BLaER1 (cell line): ENCODE results near the gene CCSER1.
A peak's percentile ranks its signal among the peaks of the same experiment; 100 is the strongest.

Experiments used
- H3K27ac ChIP-seq: shearing (Covaris generic); formaldehyde crosslinking; 2 replicates; pipeline ENCODE4 v1.8.1; 2022
- H3K27me3 ChIP-seq: shearing (Covaris generic); formaldehyde crosslinking; 2 replicates; pipeline ENCODE4 v1.8.1; 2022
- H3K36me3 ChIP-seq: shearing (Covaris generic); formaldehyde crosslinking; 2 replicates; pipeline ENCODE4 v1.8.1; 2022
- H3K4me1 ChIP-seq: shearing (Covaris generic); formaldehyde crosslinking; 2 replicates; pipeline ENCODE4 v1.8.1; 2022
- H3K4me2 ChIP-seq: shearing (Covaris generic); formaldehyde crosslinking; 2 replicates; pipeline ENCODE4 v1.8.1; 2022
- H3K4me3 ChIP-seq: shearing (Covaris generic); formaldehyde crosslinking; 2 replicates; pipeline ENCODE4 v1.8.1; 2022
- H3K9ac ChIP-seq: shearing (Covaris generic); formaldehyde crosslinking; 2 replicates; pipeline ENCODE4 v1.8.1; 2022
- H3K9me3 ChIP-seq: shearing (Covaris generic); formaldehyde crosslinking; 2 replicates; pipeline ENCODE4 v1.8.1; 2022
- H4K20me1 ChIP-seq: shearing (Covaris generic); formaldehyde crosslinking; 2 replicates; pipeline ENCODE4 v1.8.1; 2022
- Cebpa-rat ChIP-seq: shearing (Covaris generic); IDR thresholded peaks from 2 replicates; pipeline ENCODE4 v1.8.1; 2022

CCSER1 gene

GRCh38 chr4:90219822-90220221 is 92.6 kb downstream of the CCSER1 start:
- no peak for TF ChIP-seq Cebpa-rat
- no peaks in the 10 kb centered on the region for H3K27me3 ChIP-seq
- no peaks in the 10 kb centered on the region for H3K4me1 ChIP-seq
- H4K20me1 ChIP-seq, result no peaks in the 10 kb centered on the region
- no peak overlapping the region for H3K4me3 ChIP-seq
- H3K36me3 ChIP-seq, result no peaks in the 10 kb centered on the region
- no peak overlapping the region for H3K4me2 ChIP-seq
- H3K27ac ChIP-seq, result no peak overlapping the region
- no peaks in the 10 kb centered on the region for H3K9me3 ChIP-seq
- H3K9ac ChIP-seq, result no peak overlapping the region

- no peak overlapping the region for H3K4me2 ChIP-seq
- TF ChIP-seq Cebpa-rat, result no peak
- no peak overlapping the region for H3K9ac ChIP-seq
- no peak overlapping the region for H3K27ac ChIP-seq
- no peak overlapping the region for H3K4me3 ChIP-seq
- no peaks in the 10 kb centered on the region for H4K20me1 ChIP-seq
- H3K36me3 ChIP-seq, result no peaks in the 10 kb centered on the region
- H3K4me1 ChIP-seq, result no peaks in the 10 kb centered on the region
- no peaks in the 10 kb centered on the region for H3K27me3 ChIP-seq
- no peaks in the 10 kb centered on the region for H3K9me3 ChIP-seq
Measured at GRCh38 chr4:90220459-90220858, 93.3 kb downstream of the CCSER1 start.

GRCh38 chr4:90226734-90227133 is 99.5 kb downstream of the CCSER1 start:
- Histone ChIP-seq H3K36me3 (no peaks in the 10 kb centered on the region), H3K9me3 (no peaks in the 10 kb centered on the region), H3K4me1 (no peaks in the 10 kb centered on the region), H3K27ac (no peak overlapping the region), H3K9ac (no peak overlapping the region), H3K4me3 (no peak overlapping the region), H4K20me1 (no peaks in the 10 kb centered on the region), H3K27me3 (no peaks in the 10 kb centered on the region), H3K4me2 (no peak overlapping the region)
- no peak for TF ChIP-seq Cebpa-rat

GRCh38 chr4:90227177-90227576 is 100.0 kb downstream of the CCSER1 start:
- Histone ChIP-seq H3K4me2 (no peak overlapping the region), H3K27me3 (no peaks in the 10 kb centered on the region), H3K9me3 (no peaks in the 10 kb centered on the region), H3K4me3 (no peak overlapping the region), H4K20me1 (no peaks in the 10 kb centered on the region), H3K36me3 (no peaks in the 10 kb centered on the region), H3K4me1 (no peaks in the 10 kb centered on the region), H3K9ac (no peak overlapping the region), H3K27ac (no peak overlapping the region)
- TF ChIP-seq Cebpa-rat, result no peak

- TF ChIP-seq Cebpa-rat, result no peak
- no peaks in the 10 kb centered on the region for H3K36me3 ChIP-seq
- H3K27me3 ChIP-seq, result no peaks in the 10 kb centered on the region
- H3K4me3 ChIP-seq, result no peak overlapping the region
- H3K4me2 ChIP-seq, result no peak overlapping the region
- H4K20me1 ChIP-seq, result no peaks in the 10 kb centered on the region
- no peaks in the 10 kb centered on the region for H3K4me1 ChIP-seq
- no peak overlapping the region for H3K9ac ChIP-seq
- no peak overlapping the region for H3K27ac ChIP-seq
- H3K9me3 ChIP-seq, result no peaks in the 10 kb centered on the region
Measured at GRCh38 chr4:90234916-90235547, 107.8 kb downstream of the CCSER1 start.

GRCh38 chr4:90237751-90238530 is 110.7 kb downstream of the CCSER1 start:
- H3K4me2 ChIP-seq, result no peak overlapping the region
- H3K4me3 ChIP-seq, result no peak overlapping the region
- no peaks in the 10 kb centered on the region for H3K4me1 ChIP-seq
- no peaks in the 10 kb centered on the region for H3K27me3 ChIP-seq
- no peak overlapping the region for H3K9ac ChIP-seq
- H3K36me3 ChIP-seq, result no peaks in the 10 kb centered on the region
- no peak overlapping the region for H3K27ac ChIP-seq
- H4K20me1 ChIP-seq, result no peaks in the 10 kb centered on the region
- TF ChIP-seq Cebpa-rat, result no peak
- H3K9me3 ChIP-seq, result no peaks in the 10 kb centered on the region

- Histone ChIP-seq H4K20me1 (no peaks in the 10 kb centered on the region), H3K4me1 (peaks cover 3% of the 10 kb centered on the region; the same call in 1 of the 2 replicates), H3K9ac (no peak overlapping the region), H3K27ac (no peak overlapping the region), H3K4me3 (no peak overlapping the region), H3K4me2 (no peak overlapping the region), H3K27me3 (no peaks in the 10 kb centered on the region), H3K36me3 (no peaks in the 10 kb centered on the region), H3K9me3 (no peaks in the 10 kb centered on the region)
- TF ChIP-seq Cebpa-rat, result no peak
Measured at GRCh38 chr4:90240333-90240732, 113.1 kb downstream of the CCSER1 start.

- no peak overlapping the region for H3K27ac ChIP-seq
- no peaks in the 10 kb centered on the region for H3K9me3 ChIP-seq
- no peaks in the 10 kb centered on the region for H3K27me3 ChIP-seq
- peaks cover 10% of the 10 kb centered on the region for H3K4me1 ChIP-seq
- TF ChIP-seq Cebpa-rat, result no peak
- no peak overlapping the region for H3K9ac ChIP-seq
- no peaks in the 10 kb centered on the region for H3K36me3 ChIP-seq
- H3K4me2 ChIP-seq, result no peak overlapping the region
- no peaks in the 10 kb centered on the region for H4K20me1 ChIP-seq
- no peak overlapping the region for H3K4me3 ChIP-seq
Measured at GRCh38 chr4:90241008-90241407, 113.8 kb downstream of the CCSER1 start.

GRCh38 chr4:90245837-90246236 is 118.6 kb downstream of the CCSER1 start:
- no peaks in the 10 kb centered on the region for H3K36me3 ChIP-seq
- no peak overlapping the region for H3K4me3 ChIP-seq
- H3K4me1 ChIP-seq, result peaks cover 14% of the 10 kb centered on the region
- H3K9me3 ChIP-seq, result no peaks in the 10 kb centered on the region
- H3K27ac ChIP-seq, result no peak overlapping the region
- TF ChIP-seq Cebpa-rat, result no peak
- H3K9ac ChIP-seq, result no peak overlapping the region
- H4K20me1 ChIP-seq, result no peaks in the 10 kb centered on the region
- no peaks in the 10 kb centered on the region for H3K27me3 ChIP-seq
- peak overlapping the region; percentile 23 for H3K4me2 ChIP-seq

- Histone ChIP-seq H3K27me3 (no peaks in the 10 kb centered on the region), H4K20me1 (no peaks in the 10 kb centered on the region), H3K36me3 (no peaks in the 10 kb centered on the region), H3K4me2 (no peak overlapping the region), H3K27ac (no peak overlapping the region), H3K9me3 (no peaks in the 10 kb centered on the region), H3K9ac (no peak overlapping the region), H3K4me1 (peaks cover 14% of the 10 kb centered on the region), H3K4me3 (no peak overlapping the region)
- TF ChIP-seq Cebpa-rat, result no peak
Measured at GRCh38 chr4:90246816-90247215, 119.6 kb downstream of the CCSER1 start.
